HepG2 (cell line): ENCODE measurements around the gene ADAM19.

ENCODE experiments used
- CSRNP1 ChIP-seq: sonication (generic); formaldehyde crosslinking; IDR thresholded peaks from 2 replicates; pipeline ENCODE4 v1.8.1; 2023; ENCODE audit warnings: mild to moderate bottlenecking, missing genetic modification reagents
- FOXA3 ChIP-seq: IDR thresholded peaks from 2 replicates; pipeline ENCODE4 v1.6.1; 2016; ENCODE audit warnings: missing genetic modification reagents, missing compliant biosample characterization
- HNRNPH1 ChIP-seq: fragments of 200-400 bp; formaldehyde crosslinking; optimal IDR thresholded peaks from 2 replicates; pipeline ENCODE3; 2017; ENCODE audit warnings: mild to moderate bottlenecking, low read depth, low read length
- NRL ChIP-seq: sonication (generic); formaldehyde crosslinking; IDR thresholded peaks from 2 replicates; pipeline ENCODE4 v1.5.0; 2020; ENCODE audit warnings: missing genetic modification reagents, mild to moderate bottlenecking, moderate library complexity, borderline replicate concordance
- PHF21A ChIP-seq: sonication (generic); formaldehyde crosslinking; IDR thresholded peaks from 2 replicates; pipeline ENCODE4 v1.5.0; 2020; ENCODE audit warnings: mild to moderate bottlenecking, missing genetic modification reagents
- PREB ChIP-seq: sonication (generic); formaldehyde crosslinking; IDR thresholded peaks from 2 replicates; pipeline ENCODE4 v1.4.0; 2020; ENCODE audit warnings: missing genetic modification reagents
- REST ChIP-seq, 2 experiments: IDR thresholded peaks; 2 replicates each; pipeline ENCODE4 v1.6.1; 2011 to 2012; ENCODE audit warnings: low read length in 2 of 2, borderline replicate concordance in 1 of 2, low read depth in 1 of 2, mild to moderate bottlenecking in 1 of 2, moderate library complexity in 1 of 2
- ZNF234 ChIP-seq: sonication (generic); formaldehyde crosslinking; conservative IDR thresholded peaks from 2 replicates; pipeline ENCODE4 v1.5.1; 2020; ENCODE audit warnings: mild to moderate bottlenecking, missing genetic modification reagents

GRCh38 chr5:157570531-157571200 lies 4.9 kb downstream of the ADAM19 start:
- no peak for TF ChIP-seq NRL (CRISPR knock-in tag)
- no peak for TF ChIP-seq ZNF234 (CRISPR knock-in tag)
- no peak for TF ChIP-seq PHF21A
- TF ChIP-seq HNRNPH1: no peak
- no peak for TF ChIP-seq REST (IDR thresholded peaks at IDR 0.05; ENCODE audit: borderline replicate concordance in 1 of 2, low read depth in 1 of 2, low read length in 2 of 2)
- no peak for TF ChIP-seq PREB
- TF ChIP-seq FOXA3 (CRISPR knock-in tag): no peak
- no peak for TF ChIP-seq CSRNP1 (CRISPR knock-in tag)
